Liver (tissue), 9 donors: ENCODE data around the gene TMEM272. TPM values are rescaled to one million over a fixed set of nuclear protein-coding genes. Genes with fewer than 3 reads are reported as not detected.
A peak's percentile ranks its signal among the peaks of the same experiment; 100 is the strongest.

ENCODE experiments used
- DNase-seq: peaks from one replicate; pipeline ENCODE4 v3.0.0-alpha.2; 2017; ENCODE audit warnings: low spot score
- H3K27ac ChIP-seq, 2 donors: one replicate each; pipeline ENCODE4 v1.7.0; 2013; ENCODE audit warnings: inconsistent platforms in 2 of 2, low read length in 2 of 2, control low read depth in 1 of 2, low read depth in 1 of 2, mild to moderate bottlenecking in 1 of 2
- H3K27me3 ChIP-seq, 4 donors: one replicate each; pipeline versions ENCODE4 v1.6.1 to v1.7.0; 2013; ENCODE audit warnings: low read length in 3 of 4, inconsistent platforms in 1 of 4, mild to moderate bottlenecking in 1 of 4, moderate library complexity in 1 of 4; ENCODE audit not compliant: control insufficient read depth in 4 of 4, insufficient read depth in 4 of 4
- H3K36me3 ChIP-seq, 4 donors: one replicate each; pipeline versions ENCODE4 v1.6.1 to v1.7.0; 2013; ENCODE audit warnings: low read length in 3 of 4, mild to moderate bottlenecking in 3 of 4, low read depth in 1 of 4, moderate library complexity in 1 of 4; ENCODE audit not compliant: control insufficient read depth in 4 of 4, insufficient read depth in 3 of 4
- H3K4me1 ChIP-seq, 4 donors: one replicate each; pipeline versions ENCODE4 v1.6.1 to v1.7.0; 2013; ENCODE audit warnings: low read length in 3 of 4, mild to moderate bottlenecking in 3 of 4, moderate library complexity in 1 of 4; ENCODE audit not compliant: control insufficient read depth in 4 of 4, insufficient read depth in 4 of 4
- H3K4me3 ChIP-seq, 3 donors: one replicate each; pipeline versions ENCODE4 v1.6.1 to v1.7.0; 2013; ENCODE audit warnings: low read length in 3 of 3, control low read depth in 1 of 3, low read depth in 1 of 3, mild to moderate bottlenecking in 1 of 3
- H3K9ac ChIP-seq, 2 donors: one replicate each; pipeline ENCODE4 v1.7.0; 2013; ENCODE audit warnings: low read length in 2 of 2, mild to moderate bottlenecking in 2 of 2, moderate library complexity in 2 of 2, control low read depth in 1 of 2, low read depth in 1 of 2
- H3K9me3 ChIP-seq, 4 donors: one replicate each; pipeline versions ENCODE4 v1.6.1 to v1.7.0; 2013; ENCODE audit warnings: low read length in 3 of 4; ENCODE audit not compliant: control insufficient read depth in 4 of 4
- EGR1 ChIP-seq, 2 donors: IDR thresholded peaks; 2 replicates each; pipeline ENCODE4 v1.6.1; 2016 to 2018; ENCODE audit warnings: antibody characterized with exemption in 2 of 2, low read depth in 2 of 2
- FOXA1 ChIP-seq: IDR thresholded peaks from 2 replicates; pipeline ENCODE4 v1.6.1; 2016; ENCODE audit warnings: antibody characterized with exemption
- FOXA2 ChIP-seq: IDR thresholded peaks from 2 replicates; pipeline ENCODE4 v1.6.1; 2016; ENCODE audit warnings: antibody characterized with exemption
- GABPA ChIP-seq, 2 donors: IDR thresholded peaks in 1 of 2; conservative IDR thresholded peaks in 1 of 2; 2 replicates each; pipeline ENCODE4 v1.6.1; 2016; ENCODE audit warnings: antibody characterized with exemption in 2 of 2, mild to moderate bottlenecking in 1 of 2, moderate library complexity in 1 of 2
- HNF4A ChIP-seq, 2 donors: conservative IDR thresholded peaks; 2 replicates each; pipeline ENCODE4 v1.6.1; 2016; ENCODE audit warnings: antibody characterized with exemption in 2 of 2, mild to moderate bottlenecking in 2 of 2
- HNF4G ChIP-seq: IDR thresholded peaks from 2 replicates; pipeline ENCODE4 v1.6.1; 2016; ENCODE audit warnings: antibody characterized with exemption
- JUND ChIP-seq, 2 donors: IDR thresholded peaks; 2 replicates each; pipeline ENCODE4 v1.6.1; 2016; ENCODE audit warnings: antibody characterized with exemption in 2 of 2
- NR2F2 ChIP-seq: IDR thresholded peaks from 2 replicates; pipeline ENCODE4 v1.6.1; 2016; ENCODE audit warnings: antibody characterized with exemption
- RAD21 ChIP-seq, 2 donors: IDR thresholded peaks; 2 replicates each; pipeline ENCODE4 v1.6.1; 2016; ENCODE audit warnings: antibody characterized with exemption in 2 of 2, mild to moderate bottlenecking in 2 of 2
- RXRA ChIP-seq, 2 donors: IDR thresholded peaks; 2 replicates each; pipeline ENCODE4 v1.6.1; 2017 to 2018; ENCODE audit warnings: antibody characterized with exemption in 2 of 2, mild to moderate bottlenecking in 1 of 2
- SP1 ChIP-seq: IDR thresholded peaks from 2 replicates; pipeline ENCODE4 v1.6.1; 2018; ENCODE audit warnings: antibody characterized with exemption, mild to moderate bottlenecking
- TAF1 ChIP-seq: conservative IDR thresholded peaks from 2 replicates; pipeline ENCODE4 v1.6.1; 2016; ENCODE audit warnings: antibody characterized with exemption, mild to moderate bottlenecking
- YY1 ChIP-seq: IDR thresholded peaks from 2 replicates; pipeline ENCODE4 v1.6.1; 2016; ENCODE audit warnings: antibody characterized with exemption, mild to moderate bottlenecking
- WGBS: extraction: QIAGEN DNeasy Blood & Tissue Kit; methylation state at CpG from one replicate; pipeline ENCODE4 v1.1.7; 2013; 5-methylcytosine and 5-hydroxymethylcytosine counted together
- polyA plus RNA-seq, 2 donors: library from polyadenylated mRNA; stranded (reverse) in 1 of 2; unstranded in 1 of 2; fragments of 200-250 nt in 1 of 2; fragments of >200 nt in 1 of 2; fragmentation: Nextera tagmentation in 1 of 2; extraction: Ambion mirVana in 1 of 2; gene quantifications; one replicate each; pipeline versions ENCODE4 v1.2.1 to v1.2.3, GENCODE V29; 2013 to 2015
- total RNA-seq, 2 donors: library from RNA; depleted of rRNA; stranded (reverse); fragments of >200 nt; gene quantifications; one replicate each; pipeline ENCODE4 v1.2.3, GENCODE V29; 2014
- TF ChIP-seq, protein P1 (sequence below): fragments of 150-350 bp; IDR thresholded peaks from 2 replicates; pipeline ENCODE4 v1.5.1; 2017; ENCODE audit warnings: improper control_type of control experiment, low read depth, low read length; ENCODE audit not compliant: missing input control
- TF ChIP-seq, protein P2 (sequence below): IDR thresholded peaks from 2 replicates; pipeline ENCODE4 v1.6.1; 2016; ENCODE audit warnings: antibody characterized with exemption
- TF ChIP-seq, protein P3 (sequence below): IDR thresholded peaks from 2 replicates; pipeline ENCODE4 v1.6.1; 2016; ENCODE audit warnings: antibody characterized with exemption
- TF ChIP-seq, protein P4 (sequence below): IDR thresholded peaks from 2 replicates; pipeline ENCODE4 v1.6.1; 2016; ENCODE audit warnings: antibody characterized with exemption
- TF ChIP-seq, protein P5 (sequence below): IDR thresholded peaks from 2 replicates; pipeline ENCODE4 v1.6.1; 2016; ENCODE audit warnings: antibody characterized with exemption, mild to moderate bottlenecking
- donor health status: healthy.
- donor health status: healthy.
- donor health status: healthy.
- donor health status: healthy.
- donor health status: healthy.

The TMEM272 gene
- total and polyA plus RNA-seq, 4 donors: 0.02 to 0.42 (median 0.10) TPM

DNA sequence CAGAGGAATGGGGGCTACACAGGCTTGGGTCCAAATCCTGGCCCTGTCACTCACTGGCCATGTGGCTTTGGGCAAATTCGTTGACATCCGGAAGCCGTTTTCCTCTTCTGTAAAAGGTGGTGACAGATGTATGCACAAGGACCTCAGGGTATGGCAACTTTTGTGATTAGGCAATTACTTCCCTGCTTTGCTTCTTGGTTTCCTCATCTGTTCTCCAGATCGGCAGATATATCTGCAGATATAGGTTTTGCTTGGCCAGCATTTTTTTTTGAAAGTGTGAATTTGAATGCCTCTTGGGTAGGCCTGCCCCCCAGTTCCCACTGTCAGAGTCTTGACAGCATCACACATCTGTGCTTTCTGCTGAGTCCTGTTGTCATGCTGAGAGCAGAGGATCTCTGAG, 17.7 kb downstream of the TMEM272 start:
- DNase-seq: no peak
- Histone ChIP-seq H3K27ac (no peak overlapping the region), H3K4me1 (no peaks in the 10 kb centered on the region), H3K9ac (no peak overlapping the region), H3K36me3 (no peaks in the 10 kb centered on the region), H3K9me3 (no peaks in the 10 kb centered on the region), H3K27me3 (no peaks in the 10 kb centered on the region), H3K4me3 (no peak overlapping the region)
- 85% methylated on average over 4 of the region's 4 CpGs for WGBS
- TF ChIP-seq GABPA (IDR thresholded peaks at IDR 0.05 in 1 of 2, conservative IDR thresholded peaks at IDR 0.05 in 1 of 2) (no peak), NR2F2 (no peak), EGR1 (IDR thresholded peaks at IDR 0.05; ENCODE audit: low read depth in 2 of 2) (no peak)
- TF ChIP-seq, protein P1, sequence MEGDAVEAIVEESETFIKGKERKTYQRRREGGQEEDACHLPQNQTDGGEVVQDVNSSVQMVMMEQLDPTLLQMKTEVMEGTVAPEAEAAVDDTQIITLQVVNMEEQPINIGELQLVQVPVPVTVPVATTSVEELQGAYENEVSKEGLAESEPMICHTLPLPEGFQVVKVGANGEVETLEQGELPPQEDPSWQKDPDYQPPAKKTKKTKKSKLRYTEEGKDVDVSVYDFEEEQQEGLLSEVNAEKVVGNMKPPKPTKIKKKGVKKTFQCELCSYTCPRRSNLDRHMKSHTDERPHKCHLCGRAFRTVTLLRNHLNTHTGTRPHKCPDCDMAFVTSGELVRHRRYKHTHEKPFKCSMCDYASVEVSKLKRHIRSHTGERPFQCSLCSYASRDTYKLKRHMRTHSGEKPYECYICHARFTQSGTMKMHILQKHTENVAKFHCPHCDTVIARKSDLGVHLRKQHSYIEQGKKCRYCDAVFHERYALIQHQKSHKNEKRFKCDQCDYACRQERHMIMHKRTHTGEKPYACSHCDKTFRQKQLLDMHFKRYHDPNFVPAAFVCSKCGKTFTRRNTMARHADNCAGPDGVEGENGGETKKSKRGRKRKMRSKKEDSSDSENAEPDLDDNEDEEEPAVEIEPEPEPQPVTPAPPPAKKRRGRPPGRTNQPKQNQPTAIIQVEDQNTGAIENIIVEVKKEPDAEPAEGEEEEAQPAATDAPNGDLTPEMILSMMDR: no peak
- TF ChIP-seq, protein P2, sequence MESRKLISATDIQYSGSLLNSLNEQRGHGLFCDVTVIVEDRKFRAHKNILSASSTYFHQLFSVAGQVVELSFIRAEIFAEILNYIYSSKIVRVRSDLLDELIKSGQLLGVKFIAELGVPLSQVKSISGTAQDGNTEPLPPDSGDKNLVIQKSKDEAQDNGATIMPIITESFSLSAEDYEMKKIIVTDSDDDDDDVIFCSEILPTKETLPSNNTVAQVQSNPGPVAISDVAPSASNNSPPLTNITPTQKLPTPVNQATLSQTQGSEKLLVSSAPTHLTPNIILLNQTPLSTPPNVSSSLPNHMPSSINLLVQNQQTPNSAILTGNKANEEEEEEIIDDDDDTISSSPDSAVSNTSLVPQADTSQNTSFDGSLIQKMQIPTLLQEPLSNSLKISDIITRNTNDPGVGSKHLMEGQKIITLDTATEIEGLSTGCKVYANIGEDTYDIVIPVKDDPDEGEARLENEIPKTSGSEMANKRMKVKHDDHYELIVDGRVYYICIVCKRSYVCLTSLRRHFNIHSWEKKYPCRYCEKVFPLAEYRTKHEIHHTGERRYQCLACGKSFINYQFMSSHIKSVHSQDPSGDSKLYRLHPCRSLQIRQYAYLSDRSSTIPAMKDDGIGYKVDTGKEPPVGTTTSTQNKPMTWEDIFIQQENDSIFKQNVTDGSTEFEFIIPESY: no peak

DNA sequence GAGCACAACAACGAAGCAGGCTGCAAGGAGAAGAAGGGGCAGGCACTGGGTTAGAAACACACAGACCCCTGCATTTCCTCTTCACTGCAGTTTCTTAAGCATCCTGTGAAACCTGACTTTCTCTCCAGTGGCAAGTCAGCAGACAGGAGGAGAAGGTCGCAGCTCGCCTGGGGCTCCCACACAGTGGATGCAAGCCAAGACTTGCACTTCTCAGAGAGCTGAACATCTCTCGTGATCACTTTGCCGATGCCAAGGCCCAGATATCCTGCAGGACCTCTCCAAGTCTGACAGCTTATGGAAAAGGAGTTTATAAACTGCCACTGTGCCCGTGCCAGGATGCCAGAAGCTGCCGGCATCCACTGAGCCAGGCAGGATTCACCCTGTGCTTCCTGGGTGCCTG, 18.4 kb downstream of the TMEM272 start:
- WGBS: 79% methylated on average over 7 of the region's 7 CpGs
- Histone ChIP-seq H3K27me3 (no peaks in the 10 kb centered on the region), H3K9me3 (no peaks in the 10 kb centered on the region), H3K27ac (peak overlapping the region in 1 of 2 donors; percentile 58), H3K9ac (no peak overlapping the region), H3K4me1 (peaks cover 0 to 3% (median 0%) of the 10 kb centered on the region in 4 donors), H3K36me3 (no peaks in the 10 kb centered on the region), H3K4me3 (no peak overlapping the region)
- no peak for TF ChIP-seq NR2F2
- TF ChIP-seq YY1: no peak
- no peak for TF ChIP-seq RAD21 (IDR thresholded peaks at IDR 0.05)
- TF ChIP-seq EGR1 (IDR thresholded peaks at IDR 0.05; ENCODE audit: low read depth in 2 of 2): no peak
- no peak for TF ChIP-seq HNF4A (conservative IDR thresholded peaks at IDR 0.05)
- TF ChIP-seq FOXA1: no peak
- TF ChIP-seq SP1: no peak
- no peak for TF ChIP-seq RXRA (IDR thresholded peaks at IDR 0.05)
- TF ChIP-seq, protein P1: no peak
- TF ChIP-seq JUND (IDR thresholded peaks at IDR 0.05): no peak
- TF ChIP-seq TAF1: no peak
- TF ChIP-seq GABPA (IDR thresholded peaks at IDR 0.05 in 1 of 2, conservative IDR thresholded peaks at IDR 0.05 in 1 of 2): no peak
- TF ChIP-seq HNF4G: no peak
- TF ChIP-seq, protein P2: no peak
- TF ChIP-seq FOXA2: no peak
- TF ChIP-seq, protein P3, sequence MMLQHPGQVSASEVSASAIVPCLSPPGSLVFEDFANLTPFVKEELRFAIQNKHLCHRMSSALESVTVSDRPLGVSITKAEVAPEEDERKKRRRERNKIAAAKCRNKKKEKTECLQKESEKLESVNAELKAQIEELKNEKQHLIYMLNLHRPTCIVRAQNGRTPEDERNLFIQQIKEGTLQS: no peak
- TF ChIP-seq, protein P4, sequence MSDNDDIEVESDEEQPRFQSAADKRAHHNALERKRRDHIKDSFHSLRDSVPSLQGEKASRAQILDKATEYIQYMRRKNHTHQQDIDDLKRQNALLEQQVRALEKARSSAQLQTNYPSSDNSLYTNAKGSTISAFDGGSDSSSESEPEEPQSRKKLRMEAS: no peak
- TF ChIP-seq, protein P5, sequence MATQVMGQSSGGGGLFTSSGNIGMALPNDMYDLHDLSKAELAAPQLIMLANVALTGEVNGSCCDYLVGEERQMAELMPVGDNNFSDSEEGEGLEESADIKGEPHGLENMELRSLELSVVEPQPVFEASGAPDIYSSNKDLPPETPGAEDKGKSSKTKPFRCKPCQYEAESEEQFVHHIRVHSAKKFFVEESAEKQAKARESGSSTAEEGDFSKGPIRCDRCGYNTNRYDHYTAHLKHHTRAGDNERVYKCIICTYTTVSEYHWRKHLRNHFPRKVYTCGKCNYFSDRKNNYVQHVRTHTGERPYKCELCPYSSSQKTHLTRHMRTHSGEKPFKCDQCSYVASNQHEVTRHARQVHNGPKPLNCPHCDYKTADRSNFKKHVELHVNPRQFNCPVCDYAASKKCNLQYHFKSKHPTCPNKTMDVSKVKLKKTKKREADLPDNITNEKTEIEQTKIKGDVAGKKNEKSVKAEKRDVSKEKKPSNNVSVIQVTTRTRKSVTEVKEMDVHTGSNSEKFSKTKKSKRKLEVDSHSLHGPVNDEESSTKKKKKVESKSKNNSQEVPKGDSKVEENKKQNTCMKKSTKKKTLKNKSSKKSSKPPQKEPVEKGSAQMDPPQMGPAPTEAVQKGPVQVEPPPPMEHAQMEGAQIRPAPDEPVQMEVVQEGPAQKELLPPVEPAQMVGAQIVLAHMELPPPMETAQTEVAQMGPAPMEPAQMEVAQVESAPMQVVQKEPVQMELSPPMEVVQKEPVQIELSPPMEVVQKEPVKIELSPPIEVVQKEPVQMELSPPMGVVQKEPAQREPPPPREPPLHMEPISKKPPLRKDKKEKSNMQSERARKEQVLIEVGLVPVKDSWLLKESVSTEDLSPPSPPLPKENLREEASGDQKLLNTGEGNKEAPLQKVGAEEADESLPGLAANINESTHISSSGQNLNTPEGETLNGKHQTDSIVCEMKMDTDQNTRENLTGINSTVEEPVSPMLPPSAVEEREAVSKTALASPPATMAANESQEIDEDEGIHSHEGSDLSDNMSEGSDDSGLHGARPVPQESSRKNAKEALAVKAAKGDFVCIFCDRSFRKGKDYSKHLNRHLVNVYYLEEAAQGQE: no peak
- no peak for DNase-seq
